Measurements from ENCODE around the gene SPRR3.

- no peak for TF ChIP-seq CTCF (IDR thresholded peaks at IDR 0.05; ENCODE audit: low read depth, low read length, missing input control)
- no peak for TF ChIP-seq SP1 (IDR thresholded peaks at IDR 0.05)
- no peak for TF ChIP-seq ZBTB33 (IDR thresholded peaks at IDR 0.05)
- TF ChIP-seq TAF1 (conservative IDR thresholded peaks at IDR 0.05), result no peak
- no peak for TF ChIP-seq GABPA (IDR thresholded peaks at IDR 0.05 in 1 of 2, conservative IDR thresholded peaks at IDR 0.05 in 1 of 2)
- TF ChIP-seq REST (IDR thresholded peaks at IDR 0.05), result no peak
Observed at GRCh38 chr1:153030895-153031294, 29.3 kb downstream of the SPRR3 start, which contains the start of gene SPRR1B.
